Measurements from ENCODE around the gene GAS7.

GRCh38 chr17:10077561-10078299 is 120.7 kb downstream of the GAS7 start:
- TF ChIP-seq CTCF (IDR thresholded peaks at IDR 0.05) (no peak), EZH2 (IDR thresholded peaks at IDR 0.05; ENCODE audit: borderline replicate concordance, insufficient read depth, low read depth, low read length, poor library complexity, severe bottlenecking) (no peak)

All from B cell (primary cell).